ENCODE data around the gene THSD4. TPM values are rescaled to one million over a fixed set of nuclear protein-coding genes. Genes with fewer than 3 reads are reported as not detected.

Gene THSD4
- total RNA-seq, 2 experiments from 2014 or later = not detected

DNA sequence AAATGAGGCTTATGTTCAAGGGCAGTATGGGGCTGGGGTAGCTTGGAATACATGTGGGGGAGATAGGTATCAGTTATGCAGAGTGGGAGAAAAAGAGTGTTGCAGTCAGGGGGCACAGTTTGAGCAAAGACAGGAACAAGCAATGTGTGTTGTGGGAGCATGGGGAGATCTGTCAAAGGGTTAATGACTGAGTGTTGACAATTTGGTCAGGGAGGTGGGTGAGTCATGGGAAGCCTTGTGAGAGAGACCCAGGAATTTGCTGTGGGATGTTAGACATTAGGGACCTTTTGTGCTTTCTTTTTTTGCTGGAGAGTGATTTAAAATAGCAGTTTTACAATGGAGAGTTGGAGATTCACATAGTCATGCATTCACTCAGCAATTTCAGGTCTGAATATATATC is 473.5 kb downstream of the THSD4 start:
- peaks cover 28% of the 10 kb centered on the region for H3K27me3 Mint-ChIP-seq
- H3K27me3 ChIP-seq (ENCODE audit: control insufficient read depth in 1 of 2, insufficient read depth in 2 of 2, low read length in 2 of 2) = no peaks in the 10 kb centered on the region
- no peaks in the 10 kb centered on the region for H3K4me1 Mint-ChIP-seq (ENCODE audit: low read depth)
- no peak overlapping the region for H3K27ac Mint-ChIP-seq
- no peak for ATAC-seq (ENCODE audit: poor library complexity)
- no peak overlapping the region for H3K27ac ChIP-seq (ENCODE audit: low read depth in 1 of 2, low read length in 2 of 2)
- peaks cover 5 to 15% of the 10 kb centered on the region in 2 experiments for H3K9me3 ChIP-seq (ENCODE audit: control insufficient read depth in 1 of 2, insufficient read depth in 1 of 2, low read length in 2 of 2)
- CTCF ChIA-PET = no interaction called here
- peaks cover 4% of the 10 kb centered on the region for H3K36me3 Mint-ChIP-seq (ENCODE audit: low read depth)
- TF ChIP-seq, protein P1, sequence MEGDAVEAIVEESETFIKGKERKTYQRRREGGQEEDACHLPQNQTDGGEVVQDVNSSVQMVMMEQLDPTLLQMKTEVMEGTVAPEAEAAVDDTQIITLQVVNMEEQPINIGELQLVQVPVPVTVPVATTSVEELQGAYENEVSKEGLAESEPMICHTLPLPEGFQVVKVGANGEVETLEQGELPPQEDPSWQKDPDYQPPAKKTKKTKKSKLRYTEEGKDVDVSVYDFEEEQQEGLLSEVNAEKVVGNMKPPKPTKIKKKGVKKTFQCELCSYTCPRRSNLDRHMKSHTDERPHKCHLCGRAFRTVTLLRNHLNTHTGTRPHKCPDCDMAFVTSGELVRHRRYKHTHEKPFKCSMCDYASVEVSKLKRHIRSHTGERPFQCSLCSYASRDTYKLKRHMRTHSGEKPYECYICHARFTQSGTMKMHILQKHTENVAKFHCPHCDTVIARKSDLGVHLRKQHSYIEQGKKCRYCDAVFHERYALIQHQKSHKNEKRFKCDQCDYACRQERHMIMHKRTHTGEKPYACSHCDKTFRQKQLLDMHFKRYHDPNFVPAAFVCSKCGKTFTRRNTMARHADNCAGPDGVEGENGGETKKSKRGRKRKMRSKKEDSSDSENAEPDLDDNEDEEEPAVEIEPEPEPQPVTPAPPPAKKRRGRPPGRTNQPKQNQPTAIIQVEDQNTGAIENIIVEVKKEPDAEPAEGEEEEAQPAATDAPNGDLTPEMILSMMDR (IDR thresholded peaks at IDR 0.05) = no peak
- H3K4me3 Mint-ChIP-seq = no peak overlapping the region
- no peaks in the 10 kb centered on the region for H3K4me1 ChIP-seq (ENCODE audit: insufficient read depth, low read length)
- H3K4me3 ChIP-seq (ENCODE audit: low read length) = no peak overlapping the region
- peaks cover 9% of the 10 kb centered on the region for H3K9me3 Mint-ChIP-seq
- intact Hi-C loops (cut with DNase I, micrococcal nuclease) = no loop called here
- DNase-seq = no peak
- no peaks in the 10 kb centered on the region for H3K36me3 ChIP-seq (ENCODE audit: insufficient read depth, low read length)
- POLR2A ChIA-PET = no interaction called here

DNA sequence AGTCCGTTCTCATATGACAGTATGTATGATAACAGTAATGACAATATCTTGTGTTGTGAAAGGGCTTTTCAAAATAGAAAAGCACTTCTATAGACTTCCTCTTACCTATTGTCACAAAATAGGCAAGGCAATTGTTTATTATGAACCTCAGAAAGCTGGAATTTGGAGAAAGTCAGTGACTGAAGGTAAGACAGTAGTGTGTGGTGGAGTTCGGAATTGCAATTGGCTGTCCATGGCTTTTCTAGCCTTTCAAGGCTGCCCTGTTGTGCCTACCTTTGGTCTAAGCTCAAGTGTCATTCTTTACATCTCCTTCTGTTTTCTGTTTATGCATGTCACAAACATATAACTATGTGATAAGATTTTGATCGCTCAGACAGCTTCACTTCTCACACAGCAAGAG is 475.8 kb downstream of the THSD4 start:
- ChIA-PET CTCF (no interaction called here), POLR2A (no interaction called here)
- no peak overlapping the region for H3K27ac Mint-ChIP-seq
- intact Hi-C loops (cut with DNase I, micrococcal nuclease) = no loop called here
- TF ChIP-seq, protein P1 (IDR thresholded peaks at IDR 0.05) = no peak
- no peaks in the 10 kb centered on the region for H3K4me1 ChIP-seq (ENCODE audit: insufficient read depth, low read length)
- no peaks in the 10 kb centered on the region for H3K4me1 Mint-ChIP-seq (ENCODE audit: low read depth)
- peaks cover 5% of the 10 kb centered on the region in 2 experiments for H3K9me3 ChIP-seq (ENCODE audit: control insufficient read depth in 1 of 2, insufficient read depth in 1 of 2, low read length in 2 of 2)
- H3K27me3 ChIP-seq (ENCODE audit: control insufficient read depth in 1 of 2, insufficient read depth in 2 of 2, low read length in 2 of 2) = no peaks in the 10 kb centered on the region
- H3K27ac ChIP-seq (ENCODE audit: low read depth in 1 of 2, low read length in 2 of 2) = no peak overlapping the region
- H3K36me3 ChIP-seq (ENCODE audit: insufficient read depth, low read length) = no peaks in the 10 kb centered on the region
- H3K9me3 Mint-ChIP-seq = peaks cover 3% of the 10 kb centered on the region
- no peaks in the 10 kb centered on the region for H3K36me3 Mint-ChIP-seq (ENCODE audit: low read depth)
- H3K27me3 Mint-ChIP-seq = peaks cover 28% of the 10 kb centered on the region
- no peak overlapping the region for H3K4me3 ChIP-seq (ENCODE audit: low read length)
- DNase-seq (no peak), ATAC-seq (ENCODE audit: poor library complexity) (no peak)
- no peak overlapping the region for H3K4me3 Mint-ChIP-seq

DNA sequence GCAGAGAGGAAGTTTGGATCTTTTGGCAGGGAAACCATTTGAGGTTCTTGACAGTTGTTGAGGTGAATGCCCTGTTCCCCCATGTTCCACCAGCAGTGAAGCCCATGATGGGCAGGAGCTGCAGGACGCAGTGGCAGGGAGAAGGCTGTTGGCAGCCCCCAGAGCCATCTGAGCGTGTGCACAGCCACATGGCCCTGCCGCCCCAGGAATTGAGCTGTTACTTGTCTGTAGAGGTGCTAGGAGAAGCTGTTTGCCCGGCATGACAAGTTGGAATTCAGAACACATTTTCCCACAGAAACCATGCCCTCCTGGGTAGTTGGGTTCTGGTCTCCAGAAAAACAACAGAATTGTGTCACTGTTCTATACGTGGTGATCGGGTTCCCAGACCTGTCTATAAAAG is 476.9 kb downstream of the THSD4 start:
- ATAC-seq (ENCODE audit: poor library complexity) (no peak), DNase-seq (no peak)
- Histone ChIP-seq H3K9me3 (ENCODE audit: control insufficient read depth in 1 of 2, insufficient read depth in 1 of 2, low read length in 2 of 2) (peaks cover 0 to 5% of the 10 kb centered on the region in 2 experiments), H3K36me3 (ENCODE audit: insufficient read depth, low read length) (no peaks in the 10 kb centered on the region), H3K4me3 (ENCODE audit: low read length) (no peak overlapping the region), H3K4me1 (ENCODE audit: insufficient read depth, low read length) (no peaks in the 10 kb centered on the region), H3K27ac (ENCODE audit: low read depth in 1 of 2, low read length in 2 of 2) (no peak overlapping the region), H3K27me3 (ENCODE audit: control insufficient read depth in 1 of 2, insufficient read depth in 2 of 2, low read length in 2 of 2) (no peaks in the 10 kb centered on the region)
- Mint-ChIP-seq H3K9me3 (peaks cover 3% of the 10 kb centered on the region), H3K4me1 (ENCODE audit: low read depth) (no peaks in the 10 kb centered on the region), H3K36me3 (ENCODE audit: low read depth) (no peaks in the 10 kb centered on the region), H3K27me3 (peaks cover 28% of the 10 kb centered on the region), H3K4me3 (no peak overlapping the region), H3K27ac (no peak overlapping the region)
- TF ChIP-seq, protein P1 (IDR thresholded peaks at IDR 0.05) = no peak
- ChIA-PET CTCF (no interaction called here), POLR2A (no interaction called here)
- intact Hi-C loops (cut with DNase I, micrococcal nuclease) = no loop called here

Data from CD4-positive, alpha-beta T cell (primary cell).